ENCODE measurements around the gene RNF212.
"Not testable (repeated sequence)": the region's sequence is repeated elsewhere in the genome, so short reads cannot be mapped to it uniquely, and the experiment has no call there.

Gene RNF212, protein sequence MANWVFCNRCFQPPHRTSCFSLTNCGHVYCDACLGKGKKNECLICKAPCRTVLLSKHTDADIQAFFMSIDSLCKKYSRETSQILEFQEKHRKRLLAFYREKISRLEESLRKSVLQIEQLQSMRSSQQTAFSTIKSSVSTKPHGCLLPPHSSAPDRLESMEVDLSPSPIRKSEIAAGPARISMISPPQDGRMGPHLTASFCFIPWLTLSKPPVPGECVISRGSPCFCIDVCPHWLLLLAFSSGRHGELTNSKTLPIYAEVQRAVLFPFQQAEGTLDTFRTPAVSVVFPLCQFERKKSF

DNA sequence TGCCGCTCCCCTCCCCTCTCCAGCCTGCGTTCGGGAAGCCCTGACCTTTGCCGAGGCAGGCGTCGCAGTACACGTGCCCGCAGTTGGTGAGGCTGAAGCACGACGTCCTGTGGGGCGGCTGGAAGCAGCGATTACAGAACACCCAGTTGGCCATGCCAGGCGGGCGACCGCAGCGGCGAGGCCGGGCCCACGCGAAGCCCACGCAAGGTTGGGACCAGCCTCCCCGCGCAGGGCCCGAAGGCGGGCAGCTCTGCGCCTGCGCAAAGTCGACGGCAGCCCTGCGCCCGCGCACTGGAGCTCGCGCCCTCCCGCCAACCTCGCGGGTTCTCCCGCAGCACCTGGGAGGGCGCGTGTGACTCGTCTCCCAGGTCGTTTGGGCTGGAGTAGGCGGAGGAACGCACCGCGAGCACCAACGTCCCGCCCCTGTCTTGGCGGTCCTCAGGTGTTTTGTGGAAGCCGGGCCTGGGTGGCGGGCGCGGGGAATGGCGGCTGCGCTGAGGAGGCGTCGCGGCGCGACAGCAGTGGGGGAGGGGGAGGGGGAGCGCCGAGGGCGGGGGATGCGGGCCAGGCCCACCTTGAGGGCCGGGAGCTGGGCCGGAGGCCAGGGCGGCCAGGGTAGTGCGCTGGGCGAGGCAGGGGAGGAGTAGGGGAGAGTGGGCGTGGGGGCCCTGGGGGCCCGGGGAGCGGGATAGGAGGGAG is at the start of gene RNF212:
RNF212 (minus strand) TSS at position 254 of the 699 bp plus-strand sequence; CDS start at position 154, 100 bp downstream.
- DNase-seq: no peak

DNA sequence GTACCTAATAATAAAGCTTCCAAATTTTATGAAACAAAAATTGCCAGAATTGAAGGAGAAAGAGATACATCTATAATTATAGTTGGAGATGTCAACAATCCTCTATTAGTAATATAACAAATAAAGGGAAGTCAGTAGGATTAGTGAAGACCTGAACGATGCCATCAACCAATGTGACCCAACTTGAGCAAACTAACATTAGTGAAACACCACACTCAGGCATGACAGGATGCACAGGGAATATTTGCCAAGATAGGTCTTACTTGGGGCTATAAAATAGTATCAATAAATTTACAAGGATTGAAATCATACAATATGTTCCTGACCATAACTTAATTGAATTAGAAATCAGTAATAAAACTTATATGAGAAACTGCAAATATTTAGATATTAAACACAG is 47.0 kb upstream of the RNF212 start:
- no peak for DNase-seq

- no peak for DNase-seq
Measured at GRCh38 chr4:1156069-1156468, 42.7 kb upstream of the RNF212 start.

- no peak for DNase-seq
Measured at GRCh38 chr4:1155314-1155713, 42.0 kb upstream of the RNF212 start.

- no peak for DNase-seq
Measured at GRCh38 chr4:1154523-1155182, 41.3 kb upstream of the RNF212 start.

GRCh38 chr4:1154126-1154522 is 40.8 kb upstream of the RNF212 start:
- DNase-seq: no peak

- DNase-seq: no peak
Measured at GRCh38 chr4:1153567-1154090, 40.3 kb upstream of the RNF212 start.

DNA sequence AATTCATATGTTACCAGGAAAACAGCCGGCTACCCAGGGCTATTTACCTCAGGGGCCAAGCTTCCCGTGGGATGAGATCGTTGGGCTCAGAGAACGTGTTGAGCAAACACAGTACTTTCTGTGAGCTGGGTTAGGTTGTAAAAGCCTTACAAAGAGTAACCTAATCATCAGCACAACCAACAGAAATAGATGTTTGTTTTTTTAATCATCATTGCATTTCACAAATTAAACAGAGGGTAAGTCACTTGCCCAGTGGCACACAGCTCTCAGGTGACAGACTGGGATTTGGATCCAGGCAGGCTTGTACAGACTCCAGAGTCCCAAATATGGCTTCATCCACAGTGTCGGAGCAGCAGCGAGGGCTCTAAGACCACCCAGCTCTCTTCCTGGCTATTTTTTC is 38.9 kb upstream of the RNF212 start:
- no peak for DNase-seq

GRCh38 chr4:1151541-1151940 is 38.2 kb upstream of the RNF212 start:
- no peak for DNase-seq

GRCh38 chr4:1150875-1151274 is 37.5 kb upstream of the RNF212 start:
- no peak for DNase-seq

DNA sequence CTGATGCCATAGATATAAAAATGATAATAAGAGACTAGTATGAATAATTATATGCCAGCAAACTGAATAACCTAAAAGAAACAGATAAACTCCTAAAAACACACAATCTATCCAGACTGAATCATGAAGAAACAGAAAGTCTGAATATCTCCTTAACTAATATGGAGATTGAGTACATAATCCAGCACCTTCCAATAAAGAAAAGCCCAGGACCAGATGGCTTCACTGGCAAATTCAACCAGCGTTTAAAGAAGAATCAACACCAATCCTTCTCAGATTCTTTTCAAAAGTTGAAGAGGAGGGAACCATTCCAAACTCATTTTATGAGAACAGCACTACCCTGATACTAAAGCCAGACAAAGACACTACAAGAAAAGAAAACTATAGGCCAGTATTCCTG is 26.5 kb upstream of the RNF212 start:
- no peak for DNase-seq

DNA sequence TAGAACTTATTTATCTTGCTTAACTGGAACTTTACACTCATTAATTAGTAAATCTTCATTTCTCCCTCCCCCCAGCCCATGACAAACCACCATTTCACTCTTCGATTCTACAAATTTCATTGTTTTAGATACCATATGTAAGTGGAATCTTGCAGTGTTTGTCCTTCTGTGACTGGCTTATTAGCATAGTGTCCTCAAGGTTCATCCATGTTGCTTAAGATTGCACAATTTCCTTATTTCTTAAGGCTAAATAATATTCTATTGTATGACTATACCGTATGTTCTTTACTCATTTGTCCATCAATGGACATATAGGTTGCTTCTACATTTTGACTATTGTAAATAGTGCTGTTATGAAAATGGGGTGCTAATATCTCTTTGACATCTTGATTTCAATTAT is 24.5 kb upstream of the RNF212 start:
- no peak for DNase-seq

DNA sequence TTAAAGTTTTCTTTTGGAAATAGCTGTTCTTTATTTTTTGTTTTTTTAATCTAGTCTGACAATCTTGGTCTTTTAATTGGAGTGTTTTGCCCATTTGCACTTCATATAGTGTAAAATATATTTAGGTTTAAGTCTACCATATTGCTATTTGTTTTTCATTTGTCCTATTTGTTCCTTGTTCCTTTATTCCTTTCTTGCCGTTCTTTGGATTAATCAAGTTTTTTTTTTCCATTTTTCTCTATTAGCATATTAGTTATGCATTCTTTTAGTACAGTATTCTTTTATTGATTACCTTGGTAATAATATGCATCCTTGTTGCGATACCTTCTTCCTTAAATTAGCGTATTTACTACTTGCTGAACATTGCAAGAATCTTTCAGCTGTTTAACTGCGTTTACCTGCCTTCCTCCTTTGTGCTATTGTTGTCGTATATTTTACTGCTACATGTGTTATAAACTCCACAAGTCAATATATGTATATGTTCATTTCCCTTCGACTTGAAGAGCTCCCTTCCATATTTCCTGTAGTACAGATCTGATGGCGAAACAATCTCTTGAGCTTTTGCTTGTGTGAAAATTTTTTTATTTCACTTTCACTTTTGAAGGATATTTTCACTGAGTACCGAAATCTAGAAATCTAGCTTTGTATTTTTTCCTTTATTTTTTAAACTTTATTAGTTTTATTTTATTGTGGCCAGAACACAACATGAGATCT is 23.9 kb upstream of the RNF212 start:
- no peak for DNase-seq

- no peak for DNase-seq
Measured at GRCh38 chr4:1136048-1136447, 22.7 kb upstream of the RNF212 start.

- DNase-seq: no peak
Measured at GRCh38 chr4:1133033-1133432, 19.7 kb upstream of the RNF212 start.

DNA sequence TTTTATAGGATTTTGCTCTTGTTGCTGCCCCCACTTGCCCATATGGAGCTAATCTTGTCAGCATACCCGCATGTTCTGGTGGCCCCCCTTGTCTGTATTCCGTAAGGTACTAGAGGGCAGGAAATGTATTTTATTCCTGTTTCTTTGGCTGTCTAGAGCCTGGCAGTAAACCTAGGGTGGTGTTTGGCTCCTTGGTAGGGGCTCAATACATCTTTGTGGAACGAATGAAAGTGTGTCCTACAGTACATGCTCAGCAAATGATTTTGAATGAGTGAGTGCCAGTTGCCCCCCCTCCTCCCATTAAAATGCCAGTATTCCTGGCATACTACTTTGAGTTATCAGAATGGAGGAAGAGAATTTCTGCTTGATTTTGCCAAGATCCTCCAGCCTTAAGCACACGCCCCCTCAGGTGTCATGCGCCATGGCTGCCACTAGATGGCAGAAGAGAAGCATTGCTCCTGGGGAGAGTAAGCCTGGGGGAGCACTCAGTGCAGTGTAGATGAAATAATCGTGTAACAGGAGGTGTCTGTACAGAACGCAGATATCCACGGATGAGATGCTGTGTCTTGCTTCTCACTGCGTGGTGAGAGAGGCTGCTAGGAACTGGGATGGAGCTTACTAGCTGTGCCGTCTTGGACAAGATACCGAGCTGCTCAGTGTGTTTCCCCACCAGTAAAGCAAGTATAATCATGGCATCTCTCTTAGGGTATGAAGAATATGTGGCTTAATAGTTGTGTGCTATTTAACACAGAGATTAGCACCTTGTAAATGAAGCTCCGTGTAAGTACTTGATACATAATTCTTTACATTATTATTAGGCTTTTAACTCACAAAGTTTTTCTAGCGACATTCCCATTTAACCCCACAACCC is 17.2 kb upstream of the RNF212 start:
- DNase-seq: peak; percentile 64 to 67

GRCh38 chr4:1126506-1126905 is 13.1 kb upstream of the RNF212 start:
- no peak for DNase-seq

- DNase-seq: not testable (repeated sequence)
Measured at GRCh38 chr4:1125466-1125865, 12.1 kb upstream of the RNF212 start.

- DNase-seq: no peak
Measured at GRCh38 chr4:1124818-1125217, 11.5 kb upstream of the RNF212 start.

DNA sequence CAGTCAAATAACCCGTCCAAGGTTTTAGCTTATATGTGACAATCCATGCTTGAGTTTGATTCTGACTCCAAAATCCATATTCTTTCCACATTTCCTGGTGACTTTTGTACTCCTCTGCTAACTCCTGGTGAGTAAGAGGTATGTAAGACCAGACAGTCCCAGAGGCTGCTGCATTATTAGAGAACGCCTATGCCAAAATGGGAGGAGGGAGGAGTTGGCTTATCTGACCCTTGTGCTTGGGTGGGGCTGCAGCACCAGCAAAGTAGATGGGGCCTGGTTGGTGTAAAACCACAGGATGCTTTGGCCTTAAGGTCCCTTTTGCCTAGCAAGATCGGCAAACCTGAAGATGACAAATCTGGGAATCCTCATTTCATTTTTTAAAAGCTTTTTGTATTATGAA is 9.1 kb upstream of the RNF212 start:
- no peak for DNase-seq

DNA sequence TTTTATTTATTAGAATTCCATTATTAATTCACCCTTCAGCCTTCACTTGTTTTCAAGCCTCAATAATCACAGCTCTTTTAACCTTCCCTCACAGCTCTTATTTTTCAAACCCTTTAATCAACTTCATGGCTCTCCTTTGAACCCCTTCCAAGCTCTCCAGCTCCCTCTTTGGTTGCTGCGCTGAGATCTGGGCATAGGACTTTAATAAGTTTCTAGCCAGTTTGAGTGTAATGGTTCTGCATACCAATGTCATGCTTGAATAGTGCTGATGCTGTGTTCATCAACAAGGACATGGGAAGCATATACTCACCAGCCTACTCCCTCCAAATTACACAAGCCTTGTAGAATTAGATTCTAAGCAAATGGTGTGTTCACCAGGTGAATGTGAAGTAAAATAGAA is 3.5 kb upstream of the RNF212 start:
- peak in 1 of 2 donors; percentile 38 for DNase-seq
